Chondrocyte (in vitro differentiated cells): ENCODE results near the gene ATP2A2. TPM values are rescaled to one million over a fixed set of nuclear protein-coding genes. Genes with fewer than 3 reads are reported as not detected.

Experiments used
- DNase-seq: peaks from one replicate; pipeline ENCODE4 v3.0.0; 2021; ENCODE audit warnings: mixed read lengths, low spot score
- H3K27ac Mint-ChIP-seq: one replicate; pipeline ENCODE4 v1.8.0; 2021; ENCODE audit warnings: mild to moderate bottlenecking, moderate library complexity, mixed read lengths; ENCODE audit not compliant: unreplicated experiment
- H3K27me3 Mint-ChIP-seq: 2 replicates; pipeline ENCODE4 v1.8.0; 2021; ENCODE audit warnings: low read depth, mixed read lengths
- H3K36me3 Mint-ChIP-seq: 2 replicates; pipeline ENCODE4 v1.8.0; 2021; ENCODE audit warnings: low read depth, mixed read lengths
- H3K4me1 Mint-ChIP-seq: 2 replicates; pipeline ENCODE4 v1.8.0; 2021; ENCODE audit warnings: low read depth, mild to moderate bottlenecking, mixed read lengths
- H3K4me3 Mint-ChIP-seq: one replicate; pipeline ENCODE4 v1.8.0; 2021; ENCODE audit warnings: mild to moderate bottlenecking, moderate library complexity, mixed read lengths; ENCODE audit not compliant: unreplicated experiment
- H3K9me3 Mint-ChIP-seq: 2 replicates; pipeline ENCODE4 v1.8.0; 2021; ENCODE audit warnings: low read depth, mixed read lengths
- total RNA-seq: library from RNA; stranded (reverse); gene quantifications from 3 replicates; pipeline ENCODE4 v1.2.1, GENCODE V29; 2021
- TF ChIP-seq, protein P1 (sequence below): fragments of 200-600 bp; sonication (generic); IDR thresholded peaks from 2 replicates; pipeline ENCODE4 v1.5.0; 2021; ENCODE audit warnings: antibody characterized with exemption, mild to moderate bottlenecking, moderate library complexity

The ATP2A2 gene
- total RNA-seq, 1 donor from 2014 or later, result 216 TPM

- Mint-ChIP-seq H3K27me3 (no peaks in the 10 kb centered on the region), H3K4me3 (no peak overlapping the region), H3K9me3 (no peaks in the 10 kb centered on the region), H3K36me3 (peaks cover 5% of the 10 kb centered on the region), H3K4me1 (peaks cover 52% of the 10 kb centered on the region), H3K27ac (peak overlapping the region; percentile 83)
- TF ChIP-seq, protein P1, sequence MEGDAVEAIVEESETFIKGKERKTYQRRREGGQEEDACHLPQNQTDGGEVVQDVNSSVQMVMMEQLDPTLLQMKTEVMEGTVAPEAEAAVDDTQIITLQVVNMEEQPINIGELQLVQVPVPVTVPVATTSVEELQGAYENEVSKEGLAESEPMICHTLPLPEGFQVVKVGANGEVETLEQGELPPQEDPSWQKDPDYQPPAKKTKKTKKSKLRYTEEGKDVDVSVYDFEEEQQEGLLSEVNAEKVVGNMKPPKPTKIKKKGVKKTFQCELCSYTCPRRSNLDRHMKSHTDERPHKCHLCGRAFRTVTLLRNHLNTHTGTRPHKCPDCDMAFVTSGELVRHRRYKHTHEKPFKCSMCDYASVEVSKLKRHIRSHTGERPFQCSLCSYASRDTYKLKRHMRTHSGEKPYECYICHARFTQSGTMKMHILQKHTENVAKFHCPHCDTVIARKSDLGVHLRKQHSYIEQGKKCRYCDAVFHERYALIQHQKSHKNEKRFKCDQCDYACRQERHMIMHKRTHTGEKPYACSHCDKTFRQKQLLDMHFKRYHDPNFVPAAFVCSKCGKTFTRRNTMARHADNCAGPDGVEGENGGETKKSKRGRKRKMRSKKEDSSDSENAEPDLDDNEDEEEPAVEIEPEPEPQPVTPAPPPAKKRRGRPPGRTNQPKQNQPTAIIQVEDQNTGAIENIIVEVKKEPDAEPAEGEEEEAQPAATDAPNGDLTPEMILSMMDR, result no peak
- no peak for DNase-seq
These were observed 33.3 kb downstream of the ATP2A2 start for GRCh38 chr12:110314308-110314707.

GRCh38 chr12:110316861-110317260, 35.8 kb downstream of the ATP2A2 start:
- H3K27ac Mint-ChIP-seq, result peak overlapping the region; percentile 86
- H3K36me3 Mint-ChIP-seq, result peaks cover 7% of the 10 kb centered on the region
- peaks cover 52% of the 10 kb centered on the region for H3K4me1 Mint-ChIP-seq
- no peaks in the 10 kb centered on the region for H3K27me3 Mint-ChIP-seq
- TF ChIP-seq, protein P1, result no peak
- no peak for DNase-seq
- no peaks in the 10 kb centered on the region for H3K9me3 Mint-ChIP-seq
- no peak overlapping the region for H3K4me3 Mint-ChIP-seq

GRCh38 chr12:110317911-110318310, 36.9 kb downstream of the ATP2A2 start:
- no peak overlapping the region for H3K4me3 Mint-ChIP-seq

GRCh38 chr12:110320550-110320949, 39.5 kb downstream of the ATP2A2 start:
- H3K27ac Mint-ChIP-seq, result no peak overlapping the region
- no peaks in the 10 kb centered on the region for H3K27me3 Mint-ChIP-seq
- H3K9me3 Mint-ChIP-seq, result no peaks in the 10 kb centered on the region
- TF ChIP-seq, protein P1, result no peak
- H3K4me1 Mint-ChIP-seq, result peaks cover 21% of the 10 kb centered on the region
- peaks cover 8% of the 10 kb centered on the region for H3K36me3 Mint-ChIP-seq
- no peak for DNase-seq
- no peak overlapping the region for H3K4me3 Mint-ChIP-seq

More at GRCh38 chr12:110317911-110318310, 36.9 kb downstream of the ATP2A2 start:
- no peak for DNase-seq
- H3K36me3 Mint-ChIP-seq, result peaks cover 7% of the 10 kb centered on the region
- peak overlapping the region; percentile 80 for H3K27ac Mint-ChIP-seq
- no peaks in the 10 kb centered on the region for H3K9me3 Mint-ChIP-seq
- peaks cover 42% of the 10 kb centered on the region for H3K4me1 Mint-ChIP-seq
- TF ChIP-seq, protein P1, result no peak
- H3K27me3 Mint-ChIP-seq, result no peaks in the 10 kb centered on the region

- DNase-seq, result no peak
- H3K9me3 Mint-ChIP-seq, result no peaks in the 10 kb centered on the region
- H3K27ac Mint-ChIP-seq, result no peak overlapping the region
- H3K36me3 Mint-ChIP-seq, result peaks cover 42% of the 10 kb centered on the region
- H3K4me3 Mint-ChIP-seq, result no peak overlapping the region
- no peaks in the 10 kb centered on the region for H3K27me3 Mint-ChIP-seq
- H3K4me1 Mint-ChIP-seq, result peaks cover 18% of the 10 kb centered on the region
- TF ChIP-seq, protein P1, result no peak
These were observed 48.7 kb downstream of the ATP2A2 start for GRCh38 chr12:110329710-110330109.
